Smooth muscle cell of the brain vasculature (primary cell): Measurements from ENCODE around the gene NDUFS7.
"Not testable (repeated sequence)": the region's sequence is repeated elsewhere in the genome, so short reads cannot be mapped to it uniquely, and the experiment has no call there.

Source experiments
- DNase-seq: peaks from one replicate; pipeline ENCODE4 v3.0.0-alpha.2; 2012; ENCODE audit warnings: low read depth, low spot score

The NDUFS7 gene

DNA sequence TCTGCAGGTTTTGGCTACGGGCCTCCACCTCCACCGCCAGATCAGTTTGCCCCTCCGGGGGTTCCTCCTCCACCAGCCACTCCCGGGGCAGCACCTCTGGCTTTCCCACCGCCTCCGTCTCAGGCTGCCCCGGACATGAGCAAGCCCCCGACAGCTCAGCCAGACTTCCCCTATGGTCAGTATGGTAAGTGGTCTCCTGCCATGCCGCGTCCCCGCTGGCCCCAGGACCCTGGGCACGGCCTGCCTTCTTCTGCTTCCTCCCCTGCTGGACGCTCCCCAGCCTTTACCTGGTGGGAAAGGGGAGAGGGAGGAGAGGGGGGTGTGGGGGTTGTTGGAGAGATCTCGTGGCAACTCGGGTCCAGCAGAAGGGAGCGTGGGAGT is 48.8 kb downstream of the NDUFS7 start:
- no peak for DNase-seq

DNA sequence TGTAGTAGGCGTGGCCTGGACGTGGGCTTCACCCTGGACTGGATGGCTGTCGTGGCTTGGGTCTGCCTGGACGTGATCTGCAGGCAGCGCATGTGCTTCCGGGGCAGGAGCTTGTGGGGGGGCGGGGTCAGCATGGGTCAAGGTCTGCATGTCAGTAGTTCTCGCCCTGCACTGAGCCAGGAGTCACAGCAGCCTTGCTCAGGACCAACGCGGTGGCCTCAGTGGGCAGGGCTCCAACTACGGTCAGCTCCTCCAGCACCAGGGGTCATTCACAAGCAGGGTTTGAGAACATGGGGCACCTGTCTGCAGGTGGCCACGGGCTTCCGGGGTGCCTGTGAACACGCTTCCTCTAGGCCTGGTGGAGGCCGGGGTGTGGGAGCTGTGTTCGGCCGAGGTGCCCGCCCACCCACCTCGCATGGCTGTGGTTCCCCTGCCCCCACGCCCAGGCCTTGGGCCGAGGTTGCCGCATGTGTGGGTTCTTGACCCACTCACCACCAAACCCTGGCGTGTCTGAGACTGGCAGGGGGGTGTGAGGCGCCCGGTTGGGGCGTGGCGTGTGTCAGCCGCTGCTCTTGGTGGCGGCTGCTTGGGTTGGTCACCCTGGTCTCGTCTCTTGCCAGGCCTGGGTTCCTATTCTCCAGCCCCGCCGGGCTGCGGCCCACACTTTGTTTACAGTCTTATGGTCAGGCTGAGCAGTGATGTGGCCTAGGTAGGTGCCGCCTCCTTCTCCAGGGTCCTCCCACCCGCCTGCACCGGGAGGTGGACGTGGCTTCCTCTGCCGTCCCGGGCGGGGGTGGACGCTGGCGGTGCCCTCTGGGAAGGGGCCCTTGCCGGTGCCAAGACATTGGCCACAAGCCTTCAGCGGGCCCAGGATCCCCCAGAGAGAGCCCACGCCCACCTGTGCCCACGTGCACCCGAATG is 49.7 kb downstream of the NDUFS7 start:
- no peak for DNase-seq

DNA sequence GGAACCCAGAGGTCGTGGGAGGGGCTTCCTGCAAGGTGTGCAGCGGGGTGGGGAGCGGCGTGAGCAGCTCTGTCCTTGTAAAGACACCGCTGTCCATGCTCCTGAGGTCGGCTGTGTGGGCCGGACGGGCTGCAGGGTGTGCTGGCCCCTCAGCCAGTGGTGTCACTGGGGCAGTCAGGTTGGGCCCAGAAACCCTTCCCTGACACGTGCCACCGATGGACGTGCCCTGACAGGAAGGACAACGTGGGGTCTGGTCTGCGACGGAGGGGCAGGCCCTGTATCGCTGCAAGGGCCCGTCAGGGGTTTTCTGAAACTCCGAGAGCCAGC is 50.3 kb downstream of the NDUFS7 start:
- no peak for DNase-seq

DNA sequence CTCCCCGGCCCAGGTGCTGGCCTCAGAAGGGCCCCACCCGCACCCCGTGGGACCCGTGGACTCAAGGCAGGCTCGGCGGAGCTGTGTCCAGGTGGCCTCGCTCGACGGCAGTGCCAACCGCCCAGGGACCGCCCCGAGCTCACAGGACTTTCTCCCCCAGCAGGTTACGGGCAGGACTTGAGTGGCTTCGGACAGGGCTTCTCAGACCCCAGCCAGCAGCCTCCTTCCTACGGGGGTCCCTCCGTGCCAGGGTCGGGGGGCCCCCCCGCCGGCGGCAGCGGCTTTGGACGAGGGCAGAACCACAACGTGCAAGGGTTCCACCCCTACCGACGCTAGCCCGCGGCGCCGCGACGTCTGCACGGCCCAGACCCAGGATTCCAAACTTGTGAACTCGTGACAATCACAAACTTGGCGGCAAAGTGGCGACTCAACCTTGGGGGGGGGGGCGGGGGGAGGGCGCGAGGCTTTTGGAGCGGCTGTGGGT is 50.9 kb downstream of the NDUFS7 start:
- DNase-seq: no peak

DNA sequence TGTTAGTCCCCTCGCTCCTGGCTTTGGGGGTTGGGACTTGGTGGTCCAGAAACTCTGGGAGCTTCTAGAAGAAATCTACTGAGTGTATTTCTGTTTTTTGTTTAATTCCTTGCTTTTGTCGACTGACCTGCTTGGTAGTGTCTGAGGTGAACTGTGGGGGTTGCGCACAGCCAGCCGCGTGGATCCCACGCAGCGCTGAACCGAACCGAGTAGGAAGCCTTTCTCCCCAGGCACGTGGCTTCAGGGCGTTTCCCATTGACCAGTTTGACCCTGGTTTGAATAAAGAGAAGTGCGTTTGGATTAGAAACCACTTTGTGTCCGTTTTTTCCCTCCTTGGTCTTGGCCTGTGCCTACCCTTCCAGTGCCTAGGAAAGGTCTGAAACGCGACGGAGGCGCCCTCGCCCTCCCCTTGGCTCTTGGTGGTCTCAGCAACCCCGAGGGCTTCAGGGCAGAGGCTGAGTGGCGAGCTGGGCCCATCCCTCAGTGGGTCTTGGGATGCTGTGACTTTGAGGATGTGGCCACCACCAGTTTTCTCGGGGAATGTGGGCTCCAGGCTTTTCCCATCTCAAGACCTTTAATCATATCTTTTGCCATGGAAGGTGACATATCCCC is 51.8 kb downstream of the NDUFS7 start:
- DNase-seq: no peak

DNA sequence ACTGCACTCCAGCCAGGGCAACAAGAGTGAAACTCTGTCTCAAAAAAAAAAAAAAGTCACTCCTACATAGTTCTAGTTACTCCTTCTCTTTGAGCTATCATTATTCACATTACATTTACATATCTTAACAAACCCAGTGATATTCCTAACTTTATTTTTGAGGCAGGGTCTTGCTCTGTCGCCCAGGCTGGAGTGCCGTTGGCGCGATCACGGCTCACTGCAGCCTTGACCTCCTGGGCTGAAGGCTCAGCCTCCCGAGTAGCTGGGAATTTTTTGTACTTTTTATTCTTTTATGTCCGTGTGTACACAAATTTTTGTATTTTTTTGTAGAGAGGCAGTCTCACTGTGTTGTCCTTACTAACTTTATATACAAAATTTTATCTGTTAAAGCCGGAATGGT is 53.9 kb downstream of the NDUFS7 start:
- DNase-seq: no peak

DNA sequence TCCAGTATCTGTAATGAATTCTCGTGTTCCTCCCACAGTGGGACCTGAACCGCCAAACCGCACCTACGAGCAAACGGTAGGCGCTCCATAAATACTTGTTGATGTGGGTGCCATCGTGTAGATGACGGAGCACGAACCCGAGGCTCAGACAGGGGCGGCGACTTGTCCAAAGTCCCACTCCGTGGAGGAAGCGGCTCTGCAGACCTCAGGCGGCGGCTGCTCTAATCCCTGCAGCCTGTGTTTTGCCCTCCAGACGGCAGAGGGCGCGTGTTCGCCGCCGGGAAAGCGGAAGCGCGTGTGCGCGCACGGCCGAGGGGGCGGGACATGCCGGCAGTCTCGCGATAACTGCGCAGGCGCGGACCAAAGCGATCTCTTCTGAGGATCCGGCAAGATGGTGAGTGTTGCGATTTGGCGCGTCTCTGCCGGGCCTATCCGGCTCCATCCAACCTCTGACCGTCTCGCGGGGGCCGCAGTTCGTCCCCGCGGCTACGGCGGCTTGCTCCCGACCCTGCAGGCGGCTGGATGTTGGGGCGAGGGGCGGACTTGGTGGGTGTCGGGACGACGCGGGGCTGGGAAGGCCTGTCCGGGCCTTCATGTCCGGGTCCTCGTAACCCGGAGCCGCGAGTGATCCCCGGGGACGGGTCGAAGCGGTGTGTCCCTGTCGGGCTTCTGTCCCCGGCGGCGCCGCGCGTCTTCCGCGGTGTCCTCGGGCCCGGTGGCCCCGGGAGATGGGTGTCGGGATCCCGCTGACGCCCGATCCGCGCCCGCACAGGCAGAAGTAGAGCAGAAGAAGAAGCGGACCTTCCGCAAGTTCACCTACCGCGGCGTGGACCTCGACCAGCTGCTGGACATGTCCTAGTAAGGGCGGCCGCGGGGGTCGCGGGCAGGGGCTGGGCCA is 54.6 kb downstream of the NDUFS7 start, which contains the start of gene RPS15:
TSS of gene RPS15 (plus strand) at position 362 of the 898 bp plus-strand sequence. CDS start at position 392, 30 bp downstream.
- DNase-seq: peak; percentile 89

DNA sequence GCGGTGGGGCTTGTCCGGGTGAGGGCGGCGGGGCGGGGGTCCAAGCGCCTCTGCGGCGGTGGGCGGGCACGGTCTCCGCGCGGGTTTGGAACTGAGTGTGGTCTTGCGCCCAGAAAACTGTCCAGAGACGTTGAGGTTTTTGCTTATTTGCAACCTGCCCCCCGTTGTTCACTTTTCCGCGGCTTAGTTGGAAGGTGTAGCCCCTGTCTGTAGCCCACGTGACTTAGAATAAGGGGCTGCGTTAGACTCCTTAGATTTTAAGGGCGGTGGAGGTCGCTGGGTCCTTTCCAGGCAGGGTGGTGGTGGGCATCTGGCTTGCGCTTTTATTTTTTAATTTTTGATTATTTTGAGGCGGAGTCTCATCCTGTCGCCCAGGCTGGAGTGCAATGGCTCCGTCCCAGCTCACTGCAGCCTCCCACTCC is 55.2 kb downstream of the NDUFS7 start:
- no peak for DNase-seq

DNA sequence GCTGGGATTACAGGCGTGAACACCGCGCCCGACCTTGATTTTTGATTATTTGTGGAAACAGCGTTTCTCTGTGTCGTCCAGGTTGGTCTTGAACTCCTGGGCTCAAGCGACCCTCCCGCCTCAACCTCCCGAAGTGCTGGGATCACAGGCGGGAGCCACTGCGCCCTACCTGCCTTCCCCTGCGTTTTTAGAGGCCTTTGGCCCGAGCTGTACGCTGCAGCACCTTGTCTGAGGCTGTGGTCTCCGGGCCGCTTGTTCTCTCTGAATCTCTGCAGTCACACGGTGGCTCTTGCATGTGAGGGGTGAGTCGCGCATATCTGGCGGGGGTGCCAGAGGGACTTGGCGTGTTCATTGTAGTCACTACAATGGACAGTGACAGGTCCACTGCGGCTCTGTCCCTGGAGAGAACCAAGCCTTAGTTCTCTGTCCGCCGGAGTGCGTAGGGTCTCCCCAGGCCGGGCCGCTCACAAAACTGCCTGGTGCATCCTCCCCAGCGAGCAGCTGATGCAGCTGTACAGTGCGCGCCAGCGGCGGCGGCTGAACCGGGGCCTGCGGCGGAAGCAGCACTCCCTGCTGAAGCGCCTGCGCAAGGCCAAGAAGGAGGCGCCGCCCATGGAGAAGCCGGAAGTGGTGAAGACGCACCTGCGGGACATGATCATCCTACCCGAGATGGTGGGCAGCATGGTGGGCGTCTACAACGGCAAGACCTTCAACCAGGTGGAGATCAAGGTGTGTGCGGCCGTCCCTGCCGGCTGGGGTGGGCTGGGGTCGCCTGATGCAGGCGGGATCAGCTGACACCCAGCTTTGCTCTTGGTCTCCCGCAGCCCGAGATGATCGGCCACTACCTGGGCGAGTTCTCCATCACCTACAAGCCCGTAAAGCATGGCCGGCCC is 56.1 kb downstream of the NDUFS7 start:
- not testable (repeated sequence) for DNase-seq

DNA sequence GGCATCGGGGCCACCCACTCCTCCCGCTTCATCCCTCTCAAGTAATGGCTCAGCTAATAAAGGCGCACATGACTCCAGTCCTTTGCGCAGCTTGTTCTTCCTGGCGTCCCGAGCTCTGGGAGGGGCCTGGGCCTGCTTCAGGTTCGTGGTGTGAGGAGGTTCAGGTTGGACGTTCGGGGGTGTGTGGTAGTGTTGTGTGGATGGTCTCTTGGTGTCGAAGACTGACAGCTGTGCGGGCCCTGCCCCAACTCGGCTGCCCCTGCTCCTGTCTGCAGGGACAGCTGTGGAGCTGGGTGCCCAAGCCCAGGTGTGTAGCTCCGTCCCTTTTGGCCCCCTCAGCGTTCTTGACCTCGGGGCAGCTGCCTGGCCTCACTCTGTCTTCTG is 56.7 kb downstream of the NDUFS7 start:
- no peak for DNase-seq

DNA sequence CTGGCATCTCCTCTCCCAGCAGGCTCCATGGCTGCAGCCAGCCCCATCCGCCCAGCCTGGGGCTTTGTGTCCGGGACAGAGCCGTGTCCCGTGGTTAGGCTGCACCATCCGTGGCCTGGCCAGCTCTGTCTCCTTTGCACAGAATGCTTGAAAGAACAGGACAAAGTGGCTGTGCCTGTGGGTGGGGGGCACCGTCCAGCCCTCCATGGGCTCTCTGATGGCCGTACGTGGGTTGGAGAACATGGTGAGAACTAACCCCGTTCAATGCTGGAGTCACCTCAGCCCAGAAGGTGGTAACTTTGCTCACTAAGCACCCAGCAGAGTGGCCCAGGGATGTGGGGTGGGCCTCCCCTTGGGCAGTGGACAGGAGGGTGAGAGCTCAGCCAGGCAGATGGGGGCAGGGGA is 57.3 kb downstream of the NDUFS7 start:
- DNase-seq: no peak

DNA sequence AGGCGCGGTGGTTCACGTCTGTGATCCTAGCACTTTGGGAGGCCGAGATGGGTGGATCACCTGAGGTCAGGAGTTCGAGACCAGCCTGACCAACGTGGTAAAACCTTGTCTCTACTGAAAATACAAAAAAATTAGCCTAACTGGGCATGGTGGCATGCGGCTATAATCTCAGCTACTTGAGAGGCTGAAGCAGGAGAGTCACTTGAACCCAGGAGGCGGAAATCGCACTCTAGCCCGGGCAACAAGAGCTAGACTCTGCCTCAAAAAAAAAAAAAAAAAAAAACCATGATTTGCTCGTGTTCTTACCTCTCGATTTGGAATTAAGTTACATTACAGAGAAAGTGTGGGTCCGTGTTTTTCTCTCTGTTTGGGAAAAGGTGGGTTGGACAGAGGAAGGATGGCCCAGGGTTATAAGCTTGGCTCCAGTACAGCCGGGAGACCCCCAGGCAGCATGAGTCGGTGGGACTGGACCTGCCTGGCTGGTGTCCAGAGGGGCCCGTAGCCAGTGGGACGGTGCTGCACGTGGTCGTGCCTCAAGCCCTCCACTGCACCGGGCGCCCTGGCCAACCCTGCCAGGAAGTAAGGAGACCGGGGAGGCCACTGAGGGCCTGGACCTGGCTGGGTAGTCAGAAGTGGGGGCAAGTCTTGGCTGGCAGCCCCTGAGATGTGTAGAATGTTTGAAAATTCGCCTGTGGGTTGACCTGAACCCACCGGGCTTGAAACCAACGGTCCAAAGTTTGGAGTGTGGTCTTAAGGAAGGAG is 58.2 kb downstream of the NDUFS7 start:
- no peak for DNase-seq
